GM18517 (cell line): ENCODE results near the gene KDM2B.
"Not testable (repeated sequence)": the region's sequence is repeated elsewhere in the genome, so short reads cannot be mapped to it uniquely, and the experiment has no call there.

Experiments
- ATAC-seq: cut with Tn5 transposase; IDR thresholded peaks from one replicate; pipeline ENCODE4 v1.9.1; 2021; ENCODE audit warnings: mild to moderate bottlenecking, moderate library complexity; ENCODE audit not compliant: unreplicated experiment

KDM2B gene

GRCh38 chr12:121590476-121591143 lies 9.8 kb upstream of the KDM2B start:
- ATAC-seq: no peak

- not testable (repeated sequence) for ATAC-seq
These were observed 4.1 kb upstream of the KDM2B start for GRCh38 chr12:121584885-121585284.

- ATAC-seq: not testable (repeated sequence)
These were observed 2.5 kb upstream of the KDM2B start for GRCh38 chr12:121583334-121583661.

GRCh38 chr12:121582583-121583333 lies 1.9 kb upstream of the KDM2B start:
- ATAC-seq: no peak

GRCh38 chr12:121581686-121582429 lies 1.0 kb upstream of the KDM2B start:
- ATAC-seq: no peak

- ATAC-seq: no peak
These were observed 598 bp downstream of the KDM2B start for GRCh38 chr12:121579981-121580868.

GRCh38 chr12:121579190-121579791 lies 1.5 kb downstream of the KDM2B start:
- ATAC-seq: no peak

GRCh38 chr12:121578230-121579189 lies 2.3 kb downstream of the KDM2B start:
- no peak for ATAC-seq

- ATAC-seq: no peak
These were observed 3.2 kb downstream of the KDM2B start for GRCh38 chr12:121577443-121578180.

- ATAC-seq: no peak
These were observed 3.9 kb downstream of the KDM2B start for GRCh38 chr12:121576851-121577391.

GRCh38 chr12:121575952-121576625 lies 4.7 kb downstream of the KDM2B start:
- ATAC-seq: no peak

GRCh38 chr12:121575051-121575450 lies 5.8 kb downstream of the KDM2B start:
- no peak for ATAC-seq

- no peak for ATAC-seq
These were observed 6.8 kb downstream of the KDM2B start for GRCh38 chr12:121574025-121574424.

- no peak for ATAC-seq
These were observed 8.9 kb downstream of the KDM2B start for GRCh38 chr12:121571920-121572319.

GRCh38 chr12:121570467-121571283 lies 10.1 kb downstream of the KDM2B start:
- ATAC-seq: no peak

- ATAC-seq: no peak
These were observed 11.7 kb downstream of the KDM2B start for GRCh38 chr12:121568971-121569751.
